ENCODE results near the gene MRPL32. TPM values are rescaled to one million over a fixed set of nuclear protein-coding genes. Genes with fewer than 3 reads are reported as not detected.
A peak's percentile ranks its signal among the peaks of the same experiment; 100 is the strongest.

Gene MRPL32
- total RNA-seq, 6 donors from 2014 or later, result 21.0 to 63.9 (median 42.3) TPM

DNA sequence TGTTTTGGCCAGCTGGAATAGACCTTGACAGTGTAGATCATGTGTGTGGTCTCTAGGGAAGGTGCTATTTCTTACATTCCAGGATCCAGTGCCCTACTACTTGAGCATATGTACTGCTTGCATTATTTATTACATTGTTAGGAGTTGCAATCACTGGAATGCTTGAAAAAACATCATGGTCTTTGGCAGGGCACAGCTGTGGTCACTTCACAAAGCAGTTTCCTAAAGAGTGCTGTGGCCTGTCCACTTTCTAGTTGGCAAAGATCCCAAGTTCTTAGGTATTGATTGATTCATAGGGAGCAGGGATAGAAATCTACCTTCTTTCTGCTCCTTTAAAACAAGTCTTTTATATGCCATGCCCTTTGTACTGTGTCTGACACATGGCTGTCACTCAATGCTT, 24.9 kb upstream of the MRPL32 start:
- H3K27me3 ChIP-seq, result no peaks in the 10 kb centered on the region
- no peak overlapping the region for H3K4me3 ChIP-seq
- no peaks in the 10 kb centered on the region for H3K9me3 ChIP-seq
- ATAC-seq (ENCODE audit: low FRiP score in 2 of 2) (no peak), DNase-seq (no peak)
- H3K4me1 ChIP-seq, result peaks cover 10 to 42% (median 18%) of the 10 kb centered on the region in 4 donors
- H3K36me3 ChIP-seq, result no peaks in the 10 kb centered on the region
- TF ChIP-seq, protein P1, sequence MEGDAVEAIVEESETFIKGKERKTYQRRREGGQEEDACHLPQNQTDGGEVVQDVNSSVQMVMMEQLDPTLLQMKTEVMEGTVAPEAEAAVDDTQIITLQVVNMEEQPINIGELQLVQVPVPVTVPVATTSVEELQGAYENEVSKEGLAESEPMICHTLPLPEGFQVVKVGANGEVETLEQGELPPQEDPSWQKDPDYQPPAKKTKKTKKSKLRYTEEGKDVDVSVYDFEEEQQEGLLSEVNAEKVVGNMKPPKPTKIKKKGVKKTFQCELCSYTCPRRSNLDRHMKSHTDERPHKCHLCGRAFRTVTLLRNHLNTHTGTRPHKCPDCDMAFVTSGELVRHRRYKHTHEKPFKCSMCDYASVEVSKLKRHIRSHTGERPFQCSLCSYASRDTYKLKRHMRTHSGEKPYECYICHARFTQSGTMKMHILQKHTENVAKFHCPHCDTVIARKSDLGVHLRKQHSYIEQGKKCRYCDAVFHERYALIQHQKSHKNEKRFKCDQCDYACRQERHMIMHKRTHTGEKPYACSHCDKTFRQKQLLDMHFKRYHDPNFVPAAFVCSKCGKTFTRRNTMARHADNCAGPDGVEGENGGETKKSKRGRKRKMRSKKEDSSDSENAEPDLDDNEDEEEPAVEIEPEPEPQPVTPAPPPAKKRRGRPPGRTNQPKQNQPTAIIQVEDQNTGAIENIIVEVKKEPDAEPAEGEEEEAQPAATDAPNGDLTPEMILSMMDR (IDR thresholded peaks at IDR 0.05), result no peak
- no peak for TF ChIP-seq POLR2AphosphoS5 (IDR thresholded peaks at IDR 0.05)
- no peak for TF ChIP-seq POLR2A (IDR thresholded peaks at IDR 0.05)
- no peak for TF ChIP-seq EP300 (IDR thresholded peaks at IDR 0.05)
- peak overlapping the region in 2 of 4 donors; percentile 9 to 67 for H3K27ac ChIP-seq

DNA sequence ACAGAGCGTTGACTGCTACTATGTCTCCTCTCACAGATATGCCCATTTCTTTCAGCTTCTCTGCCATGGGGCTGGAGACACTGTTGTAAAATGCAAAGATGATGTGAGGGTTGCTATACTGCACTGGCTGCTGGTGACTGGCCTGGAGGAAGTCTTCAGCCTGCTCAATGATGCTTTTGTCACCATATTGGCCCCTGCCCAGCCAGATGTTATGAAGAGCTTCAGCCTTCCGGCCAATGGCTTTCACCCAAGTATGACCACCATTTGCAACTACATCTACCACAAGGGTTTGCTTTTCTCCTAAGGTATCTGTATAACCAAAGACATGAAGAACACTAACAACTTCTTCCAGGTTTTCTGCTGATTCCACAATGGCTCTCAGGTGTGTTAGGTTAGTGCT, 21.9 kb upstream of the MRPL32 start:
- WGBS, 2 donors, result 94% methylated on average over 2 of the region's 2 CpGs
- H3K27me3 ChIP-seq, result no peaks in the 10 kb centered on the region
- DNase-seq, result no peak

DNA sequence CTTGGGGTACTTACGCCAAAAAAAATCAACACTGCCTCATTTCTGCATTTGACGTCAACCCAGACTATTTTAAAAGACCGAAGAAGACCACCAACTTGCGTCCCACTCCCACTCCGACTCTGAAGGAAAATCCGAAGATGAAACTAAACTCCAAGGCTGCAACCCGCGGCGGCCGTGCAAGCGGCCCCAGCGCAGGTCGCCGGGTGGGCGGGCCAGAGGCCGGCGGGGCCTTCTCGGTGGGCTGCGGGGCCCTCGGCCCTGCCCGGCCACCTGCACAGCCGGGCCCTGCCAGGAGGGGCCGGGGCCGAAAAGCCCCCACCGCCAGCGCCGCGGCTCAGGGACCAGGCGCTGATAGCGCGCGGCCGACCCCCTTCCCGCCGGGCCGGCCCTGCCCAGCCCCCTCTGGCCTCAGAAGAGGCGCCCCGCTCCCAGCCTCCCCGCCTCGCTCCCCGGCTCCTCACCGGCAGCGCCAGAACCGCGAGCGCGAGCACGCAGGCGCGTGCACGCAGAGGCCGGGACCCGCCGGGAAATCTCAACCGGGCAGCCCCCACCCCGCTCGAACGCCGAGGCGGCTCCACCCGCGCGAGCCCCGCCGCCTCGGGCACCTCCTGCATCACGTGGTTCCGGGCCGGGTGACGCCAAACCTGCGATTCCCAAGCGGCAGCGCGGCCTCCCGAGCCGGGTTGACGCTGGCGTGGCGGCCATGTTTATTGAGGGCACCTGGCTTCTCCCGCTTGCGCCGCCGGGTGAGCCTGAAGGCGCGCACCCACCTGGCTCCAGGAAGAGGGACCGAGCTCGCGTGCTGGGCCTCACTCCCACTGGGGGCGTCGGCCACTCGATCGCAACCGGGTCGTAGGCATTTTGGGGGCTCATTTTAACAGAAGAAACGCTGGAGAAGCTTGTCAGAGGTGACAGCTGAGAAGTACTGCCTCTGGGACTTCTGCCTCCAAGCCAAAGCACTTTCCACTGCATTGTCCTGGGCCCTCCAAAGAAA, 20.4 kb upstream of the MRPL32 start, which contains the start of gene C7orf25:
Gene C7orf25 (minus strand): TSS at position 617 of the 994 bp plus-strand sequence. CDS start 1,170 bp downstream, outside the sequence.
- Histone ChIP-seq H3K9me3 (no peaks in the 10 kb centered on the region), H3K4me1 (peaks cover 14 to 65% (median 37%) of the 10 kb centered on the region in 4 donors), H3K27ac (peak within 1 kb of the TSS; percentile 73 to 96 (median 87)), H3K4me3 (peak within 1 kb of the TSS; percentile 74 to 95 (median 82)), H3K27me3 (no peaks in the 10 kb centered on the region), H3K36me3 (peaks cover 0 to 14% (median under 1%) of the 10 kb centered on the region in 4 donors)
- WGBS, 2 donors, result 0 to 2% methylated on average over 10 to 27 of the region's 95 CpGs
- ATAC-seq (ENCODE audit: low FRiP score in 2 of 2) (peak; percentile 96 to 97), DNase-seq (peak; percentile 97 to 98)
- peak in 2 of 4 donors; percentile 33 to 83 for TF ChIP-seq POLR2A (IDR thresholded peaks at IDR 0.05)
- TF ChIP-seq EP300 (IDR thresholded peaks at IDR 0.05), result peak in 1 of 4 donors; percentile 13
- TF ChIP-seq, protein P1 (IDR thresholded peaks at IDR 0.05), result peak in 1 of 6 experiments; percentile 19
- TF ChIP-seq POLR2AphosphoS5 (IDR thresholded peaks at IDR 0.05), result peak; percentile 84 to 90

More for the DNA sequence above, 21.9 kb upstream of the MRPL32 start:
- no peak for ATAC-seq (ENCODE audit: low FRiP score in 2 of 2)
- H3K27ac ChIP-seq, result peak overlapping the region in 1 of 4 donors; percentile 96
- H3K9me3 ChIP-seq, result no peaks in the 10 kb centered on the region
- TF ChIP-seq POLR2AphosphoS5 (IDR thresholded peaks at IDR 0.05) (no peak), EP300 (IDR thresholded peaks at IDR 0.05) (no peak)
- TF ChIP-seq, protein P1 (IDR thresholded peaks at IDR 0.05), result no peak
- H3K4me3 ChIP-seq, result peak overlapping the region in 1 of 4 donors; percentile 74
- no peaks in the 10 kb centered on the region for H3K36me3 ChIP-seq
- H3K4me1 ChIP-seq, result peaks cover 14 to 63% (median 34%) of the 10 kb centered on the region in 4 donors

DNA sequence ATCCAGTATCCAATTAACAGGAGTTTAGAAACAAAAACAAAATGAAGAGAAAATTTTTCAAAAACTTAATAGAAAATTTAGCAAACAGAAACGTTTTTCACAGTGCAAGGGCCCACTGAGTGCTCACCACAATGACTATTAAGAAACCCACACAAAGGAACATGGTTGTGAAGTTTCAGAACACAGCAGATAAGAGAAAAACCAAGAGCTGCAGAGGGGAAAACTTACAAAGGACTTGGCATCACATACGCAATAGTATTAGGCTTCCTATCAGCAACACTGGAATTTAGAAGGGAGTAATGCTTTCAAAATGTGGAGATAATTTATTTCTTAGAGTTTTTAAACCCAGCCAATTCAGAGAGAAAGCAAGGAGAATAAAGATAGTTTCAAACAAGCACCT, 18.6 kb upstream of the MRPL32 start:
- TF ChIP-seq POLR2AphosphoS5 (IDR thresholded peaks at IDR 0.05) (no peak), EP300 (IDR thresholded peaks at IDR 0.05) (no peak), POLR2A (IDR thresholded peaks at IDR 0.05) (no peak)
- TF ChIP-seq, protein P1 (IDR thresholded peaks at IDR 0.05), result no peak
- H3K27me3 ChIP-seq, result no peaks in the 10 kb centered on the region
- WGBS, 2 donors, result 51 to 63% methylated on average over 2 of the region's 2 CpGs
- no peak for DNase-seq
- H3K9me3 ChIP-seq, result no peaks in the 10 kb centered on the region
- H3K36me3 ChIP-seq, result peaks cover 0 to 32% (median 9%) of the 10 kb centered on the region in 4 donors
- peak overlapping the region in 2 of 4 donors; percentile 54 to 61 for H3K27ac ChIP-seq
- no peak for ATAC-seq (ENCODE audit: low FRiP score in 2 of 2)
- no peak overlapping the region for H3K4me3 ChIP-seq
- peaks cover 14 to 55% (median 31%) of the 10 kb centered on the region in 4 donors for H3K4me1 ChIP-seq
